ENCODE measurements around the gene BCAT1. TPM values are rescaled to one million over a fixed set of nuclear protein-coding genes. Genes with fewer than 3 reads are reported as not detected.

Gene BCAT1
- total and polyA plus RNA-seq, 2 of the 8 experiments (the other 6 are each of a cell fraction or from before 2014, with no cell fraction given): 19.7 to 263 TPM

DNA sequence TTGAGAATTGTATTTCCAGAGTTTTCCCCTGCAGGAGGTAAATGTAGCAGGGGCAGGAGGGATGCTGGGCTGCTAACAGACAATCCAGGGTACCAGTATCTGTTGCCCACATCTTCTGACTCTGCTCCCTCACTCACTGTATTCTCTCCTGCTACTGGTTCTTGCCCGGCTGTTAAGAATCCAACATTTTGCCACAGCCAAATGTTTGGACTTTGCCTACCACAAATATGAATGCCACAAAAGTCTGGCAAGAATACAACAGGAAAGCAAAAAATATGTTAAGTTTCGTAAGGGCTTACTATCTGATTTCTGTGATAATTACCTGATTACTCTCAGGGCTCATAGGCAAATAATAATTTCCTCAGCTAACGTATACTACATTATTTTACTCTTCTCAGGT, 160.0 kb downstream of the BCAT1 start:
- Histone ChIP-seq H3K4me1 (replicated peaks in 1 of 4; ENCODE audit: control insufficient read depth in 3 of 4, insufficient read depth in 4 of 4, low read length in 3 of 4) (no peaks in the 10 kb centered on the region), H3K14ac (ENCODE audit: insufficient read length) (no peak overlapping the region), H4K20me1 (replicated peaks in 1 of 2; ENCODE audit: control insufficient read depth in 1 of 2, insufficient read depth in 2 of 2, low read length in 2 of 2) (no peaks in the 10 kb centered on the region), H3K4me3 (ENCODE audit: extremely low read depth in 1 of 4, insufficient read depth in 2 of 4, low read depth in 3 of 4, low read length in 4 of 4) (no peak overlapping the region), H3K27me3 (replicated peaks in 1 of 4; ENCODE audit: control insufficient read depth in 3 of 4, extremely low read depth in 1 of 4, insufficient read depth in 3 of 4, low read length in 3 of 4) (no peaks in the 10 kb centered on the region), H3K23me2 (ENCODE audit: low read depth, low read length) (no peaks in the 10 kb centered on the region), H3K23ac (ENCODE audit: insufficient read length) (no peak overlapping the region), H2AK5ac (ENCODE audit: low read depth, low read length) (no peak overlapping the region), H3K4ac (replicated peaks; ENCODE audit: insufficient read length, low read depth, low read length) (no peak overlapping the region), H4K91ac (replicated peaks; ENCODE audit: insufficient read length, low read length) (no peak overlapping the region), H2AFZ (ENCODE audit: low read length) (no peak overlapping the region), H3K18ac (ENCODE audit: extremely low read depth, low read length) (no peak overlapping the region), H4K8ac (ENCODE audit: extremely low read depth, insufficient read depth, low read length) (no peak overlapping the region), H2BK120ac (replicated peaks; ENCODE audit: low read depth, low read length) (no peak overlapping the region), H3K4me2 (ENCODE audit: insufficient read depth in 1 of 2, low read depth in 2 of 2, low read length in 2 of 2) (no peak overlapping the region), H3K27ac (ENCODE audit: low read depth, low read length) (no peak overlapping the region), H3K9me3 (ENCODE audit: insufficient read depth in 2 of 2, low read depth in 1 of 2, low read length in 1 of 2) (no peaks in the 10 kb centered on the region), H3K79me1 (ENCODE audit: low read depth, low read length) (no peaks in the 10 kb centered on the region), H2BK12ac (ENCODE audit: low read depth, low read length) (no peak overlapping the region), H4K5ac (ENCODE audit: insufficient read length, low read depth, low read length) (no peak overlapping the region), H3K36me3 (ENCODE audit: control insufficient read depth in 2 of 4, insufficient read depth in 4 of 4, low read length in 3 of 4) (no peaks in the 10 kb centered on the region), H2BK5ac (ENCODE audit: low read depth, low read length) (no peak overlapping the region), H2BK20ac (ENCODE audit: low read length) (no peak overlapping the region), H3K56ac (replicated peaks; ENCODE audit: insufficient read length, low read depth, low read length) (no peak overlapping the region), H3K79me2 (ENCODE audit: control insufficient read depth in 1 of 2, insufficient read depth in 2 of 2, low read length in 2 of 2) (no peaks in the 10 kb centered on the region), H3K9ac (replicated peaks in 1 of 4; ENCODE audit: extremely low read depth in 1 of 4, low read depth in 3 of 4, low read length in 3 of 4) (no peak overlapping the region), H2BK15ac (ENCODE audit: low read length) (no peak overlapping the region)
- FAIRE-seq (no peak), DNase-seq (ENCODE audit: low read depth in 1 of 2, low spot score in 2 of 2) (no peak)
- TF ChIP-seq TCF12 (IDR thresholded peaks at IDR 0.05; ENCODE audit: low read depth, low read length): no peak
- TF ChIP-seq RNF2 (IDR thresholded peaks at IDR 0.05; ENCODE audit: borderline replicate concordance, low read depth, low read length, missing control alignments, poor library complexity, severe bottlenecking): no peak
- TF ChIP-seq EGR1 (IDR thresholded peaks at IDR 0.05; ENCODE audit: borderline replicate concordance, low read depth, low read length): no peak
- no peak for TF ChIP-seq CREB1 (IDR thresholded peaks at IDR 0.05)
- TF ChIP-seq, protein P1, sequence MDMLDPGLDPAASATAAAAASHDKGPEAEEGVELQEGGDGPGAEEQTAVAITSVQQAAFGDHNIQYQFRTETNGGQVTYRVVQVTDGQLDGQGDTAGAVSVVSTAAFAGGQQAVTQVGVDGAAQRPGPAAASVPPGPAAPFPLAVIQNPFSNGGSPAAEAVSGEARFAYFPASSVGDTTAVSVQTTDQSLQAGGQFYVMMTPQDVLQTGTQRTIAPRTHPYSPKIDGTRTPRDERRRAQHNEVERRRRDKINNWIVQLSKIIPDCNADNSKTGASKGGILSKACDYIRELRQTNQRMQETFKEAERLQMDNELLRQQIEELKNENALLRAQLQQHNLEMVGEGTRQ (IDR thresholded peaks at IDR 0.05; ENCODE audit: low read length): no peak
- no peak for TF ChIP-seq RXRA (IDR thresholded peaks at IDR 0.05; ENCODE audit: insufficient read depth, low read depth, low read length)
- TF ChIP-seq CBX8 (IDR thresholded peaks at IDR 0.05; ENCODE audit: borderline replicate concordance, low read depth, low read length): no peak
- no peak for TF ChIP-seq HDAC2 (IDR thresholded peaks at IDR 0.05; ENCODE audit: borderline replicate concordance in 1 of 2, low read depth in 2 of 2, low read length in 2 of 2)
- no peak for TF ChIP-seq BCL11A (IDR thresholded peaks at IDR 0.05; ENCODE audit: low read depth in 2 of 2, low read length in 2 of 2)
- TF ChIP-seq, protein P2, sequence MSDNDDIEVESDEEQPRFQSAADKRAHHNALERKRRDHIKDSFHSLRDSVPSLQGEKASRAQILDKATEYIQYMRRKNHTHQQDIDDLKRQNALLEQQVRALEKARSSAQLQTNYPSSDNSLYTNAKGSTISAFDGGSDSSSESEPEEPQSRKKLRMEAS (IDR thresholded peaks at IDR 0.05): no peak
- TF ChIP-seq TBP (IDR thresholded peaks at IDR 0.05; ENCODE audit: low read depth, low read length): no peak
- no peak for TF ChIP-seq POLR2AphosphoS5 (IDR thresholded peaks at IDR 0.05; ENCODE audit: low read depth, low read length)
- TF ChIP-seq KDM4A (IDR thresholded peaks at IDR 0.05; ENCODE audit: low read depth, low read length, severe bottlenecking): no peak
- ChIA-PET POLR2A (ENCODE audit: partially characterized antibody) (no interaction called here), CTCF (ENCODE audit: partially characterized antibody) (no interaction called here)
- WGBS, 2 experiments (ENCODE audit: extremely low coverage in 1 of 2, insufficient coverage in 1 of 2, insufficient read length in 1 of 2, insufficient replicate concordance in 2 of 2, low coverage in 1 of 2, low lambda C conversion rate in 2 of 2, missing lambda C conversion rate in 1 of 2): 86% methylated on average over 3 of the region's 3 CpGs; no CpG with 5 or more reads in 1 of the 2 experiments

All from H1 (cell line).